GM21526 (cell line): ENCODE measurements around the gene TSPAN17.

Source experiments
- ATAC-seq: cut with Tn5 transposase; IDR thresholded peaks from one replicate; pipeline ENCODE4 v1.9.1; 2021; ENCODE audit warnings: moderate library complexity; ENCODE audit not compliant: unreplicated experiment, low FRiP score

TSPAN17 gene

GRCh38 chr5:176639981-176640380 lies 7.3 kb upstream of the TSPAN17 start:
- ATAC-seq = no peak

GRCh38 chr5:176640616-176641015 lies 6.7 kb upstream of the TSPAN17 start:
- ATAC-seq = no peak

DNA sequence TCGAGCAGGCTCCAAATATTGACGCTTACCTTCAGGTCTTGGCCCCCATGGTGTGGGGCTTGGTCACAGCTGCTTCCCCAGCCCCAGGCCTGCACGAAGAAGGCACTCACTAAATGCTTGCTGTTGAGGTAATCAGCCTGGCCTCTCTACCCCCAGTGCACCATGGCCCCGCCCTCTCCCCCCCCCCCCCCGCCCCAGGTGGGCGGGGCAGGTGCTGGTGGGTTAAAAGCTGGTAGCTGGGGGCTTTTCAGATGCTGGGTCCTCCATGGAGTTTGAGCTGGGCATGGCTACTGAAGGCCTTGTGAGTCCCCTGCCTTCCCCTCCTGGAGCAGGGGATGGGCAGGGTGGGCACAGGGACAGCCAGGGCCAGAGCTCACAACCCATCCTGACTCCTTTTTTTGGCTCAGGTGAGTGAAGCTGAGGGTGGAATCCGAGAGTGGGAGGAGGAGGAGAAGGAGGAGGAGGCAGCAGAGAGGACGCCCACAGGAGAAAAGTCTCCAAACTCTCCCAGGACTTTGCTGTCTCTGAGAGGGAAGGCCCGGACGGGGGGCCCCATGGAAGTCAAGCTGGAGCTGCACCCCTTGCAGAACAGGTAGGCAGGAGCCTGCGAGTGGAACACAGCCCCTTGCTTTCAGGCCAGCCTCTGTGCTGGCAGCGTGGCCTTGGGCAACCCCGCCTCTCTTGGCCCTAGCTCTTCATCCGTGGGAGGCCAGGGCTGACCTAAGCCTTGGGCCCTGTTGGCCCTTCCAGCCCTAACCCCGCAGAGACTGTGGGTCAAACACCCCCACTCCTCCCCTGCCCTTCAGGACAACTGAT lies 4.4 kb upstream of the TSPAN17 start:
- no peak for ATAC-seq

- no peak for ATAC-seq
Measured at GRCh38 chr5:176643491-176644219, 3.6 kb upstream of the TSPAN17 start.

GRCh38 chr5:176644294-176644693 lies 3.0 kb upstream of the TSPAN17 start:
- ATAC-seq = no peak

DNA sequence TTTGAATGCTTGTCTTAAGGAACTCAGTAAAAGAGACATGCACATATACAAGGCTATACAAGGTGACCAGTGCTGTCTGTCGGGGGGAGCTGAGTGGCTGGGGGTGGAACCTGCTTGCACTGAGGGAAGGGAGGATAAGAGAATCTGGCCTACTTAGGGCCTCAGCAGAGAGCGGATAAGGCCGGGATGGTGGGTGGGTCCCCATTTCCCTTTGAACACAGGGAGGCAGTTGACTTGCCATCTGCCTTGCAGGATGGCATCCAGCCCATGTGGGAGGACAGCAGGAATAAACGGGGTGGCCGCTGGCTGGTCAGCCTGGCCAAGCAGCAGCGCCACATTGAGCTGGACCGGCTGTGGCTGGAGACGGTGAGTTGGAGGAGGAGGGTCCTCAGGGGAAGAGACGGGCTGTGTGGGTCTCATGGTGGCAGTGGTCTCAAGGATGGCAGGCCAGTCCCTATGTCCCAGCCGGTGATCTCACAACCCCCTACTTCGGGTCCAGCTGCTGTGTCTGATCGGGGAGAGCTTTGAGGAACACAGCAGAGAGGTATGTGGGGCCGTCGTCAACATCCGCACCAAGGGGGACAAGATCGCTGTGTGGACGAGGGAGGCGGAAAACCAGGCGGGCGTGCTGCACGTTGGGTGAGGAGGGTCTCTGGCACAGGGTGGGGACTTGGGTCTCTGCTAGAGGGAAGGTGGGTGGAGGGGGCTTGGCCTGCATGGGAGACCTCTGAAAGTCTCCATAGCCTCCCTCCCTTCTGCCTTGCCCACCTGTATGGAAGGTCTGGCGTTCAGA lies 2.2 kb upstream of the TSPAN17 start:
- no peak for ATAC-seq

DNA sequence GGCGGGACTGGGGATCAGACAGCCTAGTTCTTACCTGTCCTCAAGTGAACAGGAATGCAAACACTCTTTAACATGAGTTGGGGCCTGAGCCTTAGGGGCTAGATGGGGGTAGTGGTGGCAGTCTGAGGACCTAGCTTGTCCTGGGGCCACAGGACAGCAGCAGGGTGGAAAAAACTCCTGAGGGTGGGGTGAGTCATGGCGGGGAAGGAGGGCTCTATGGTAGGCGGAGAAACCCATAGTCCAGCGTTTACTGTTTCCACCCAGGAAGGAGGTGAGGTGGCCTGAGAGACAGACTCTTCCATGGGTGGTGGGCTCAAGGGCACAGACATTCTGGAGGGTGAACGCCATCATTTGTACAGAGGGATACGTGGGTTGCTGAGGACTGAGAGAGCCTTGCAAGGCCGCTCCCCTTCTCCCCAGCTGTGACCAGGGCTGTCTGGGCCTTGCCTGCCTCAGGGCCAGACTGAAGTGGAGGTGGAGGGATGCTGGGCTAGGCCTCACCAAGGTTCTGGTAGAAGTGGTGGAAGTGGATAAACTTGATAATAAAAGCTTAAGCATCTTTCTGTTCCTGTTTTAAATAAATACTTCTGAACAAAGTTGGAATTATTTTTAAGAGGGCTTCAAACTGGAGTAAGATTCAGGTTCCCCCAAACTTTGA lies 1.1 kb upstream of the TSPAN17 start:
- no peak for ATAC-seq

DNA sequence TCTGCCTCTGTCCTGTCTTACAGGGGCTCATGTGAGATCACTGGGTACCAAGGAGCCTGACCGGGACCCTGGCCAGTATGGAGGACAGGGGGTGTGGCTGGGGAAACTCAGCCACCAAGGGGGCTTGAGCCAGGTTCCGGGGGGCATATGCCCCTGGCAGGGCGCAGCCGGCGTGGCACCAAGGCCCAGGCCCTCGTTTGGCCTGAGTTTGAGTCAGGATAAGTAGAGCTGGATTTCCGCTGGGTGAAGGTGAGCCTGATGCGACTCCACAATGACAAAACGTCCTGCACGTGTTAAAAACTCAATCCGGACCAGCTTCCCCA lies 616 bp upstream of the TSPAN17 start:
- ATAC-seq = peak; percentile 6

- ATAC-seq = no peak
Measured at GRCh38 chr5:176647843-176648473, 674 bp downstream of the TSPAN17 start.

GRCh38 chr5:176648474-176649194 lies 1.4 kb downstream of the TSPAN17 start:
- no peak for ATAC-seq

DNA sequence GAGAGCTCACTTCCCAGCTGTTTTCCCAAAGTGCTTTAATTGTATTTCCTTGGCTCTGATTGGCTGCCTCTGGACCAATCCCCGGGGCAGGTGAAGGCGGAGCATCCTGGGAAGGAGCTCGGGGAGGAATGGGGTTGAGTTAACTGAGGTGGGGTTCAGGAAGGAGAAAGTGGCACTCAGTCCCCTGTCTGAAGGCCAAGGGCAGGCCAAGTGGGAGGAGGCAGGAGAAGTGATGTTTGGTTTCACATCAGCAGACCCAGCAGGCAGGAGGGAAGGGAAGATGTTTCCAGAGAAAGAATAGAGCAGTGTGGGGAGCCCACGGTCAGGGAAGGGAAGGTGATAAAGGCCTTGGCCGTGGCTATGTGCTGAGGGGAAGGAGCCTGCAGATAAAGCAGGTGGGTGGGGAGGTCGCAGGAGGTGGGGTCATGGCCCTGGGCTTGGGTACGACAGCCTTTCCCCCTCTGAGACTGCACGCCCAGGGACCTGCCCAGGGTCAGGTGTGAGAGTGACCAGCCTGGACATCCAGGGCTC lies 3.1 kb downstream of the TSPAN17 start:
- ATAC-seq = no peak

GRCh38 chr5:176651472-176651980 lies 4.2 kb downstream of the TSPAN17 start:
- no peak for ATAC-seq

DNA sequence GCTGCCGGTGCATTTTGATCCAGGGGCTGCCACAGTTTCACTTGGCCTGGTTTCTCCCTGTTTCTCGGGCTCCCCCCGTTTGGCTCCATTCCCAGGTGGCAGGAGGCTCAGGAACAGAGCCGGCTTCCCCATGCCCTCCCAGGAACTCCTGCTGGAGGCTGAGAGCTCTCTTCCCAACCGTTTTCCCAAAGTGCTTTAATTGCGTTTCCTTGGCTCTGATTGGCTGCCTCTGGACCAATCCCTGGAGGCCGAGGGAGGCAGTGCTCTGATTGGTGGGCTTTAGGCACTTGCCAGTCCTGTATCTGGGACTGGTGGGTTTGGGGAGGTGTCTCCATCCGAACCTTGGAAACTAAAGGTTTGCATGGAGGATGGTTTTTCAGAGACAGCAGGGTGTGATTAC lies 4.9 kb downstream of the TSPAN17 start:
- no peak for ATAC-seq

DNA sequence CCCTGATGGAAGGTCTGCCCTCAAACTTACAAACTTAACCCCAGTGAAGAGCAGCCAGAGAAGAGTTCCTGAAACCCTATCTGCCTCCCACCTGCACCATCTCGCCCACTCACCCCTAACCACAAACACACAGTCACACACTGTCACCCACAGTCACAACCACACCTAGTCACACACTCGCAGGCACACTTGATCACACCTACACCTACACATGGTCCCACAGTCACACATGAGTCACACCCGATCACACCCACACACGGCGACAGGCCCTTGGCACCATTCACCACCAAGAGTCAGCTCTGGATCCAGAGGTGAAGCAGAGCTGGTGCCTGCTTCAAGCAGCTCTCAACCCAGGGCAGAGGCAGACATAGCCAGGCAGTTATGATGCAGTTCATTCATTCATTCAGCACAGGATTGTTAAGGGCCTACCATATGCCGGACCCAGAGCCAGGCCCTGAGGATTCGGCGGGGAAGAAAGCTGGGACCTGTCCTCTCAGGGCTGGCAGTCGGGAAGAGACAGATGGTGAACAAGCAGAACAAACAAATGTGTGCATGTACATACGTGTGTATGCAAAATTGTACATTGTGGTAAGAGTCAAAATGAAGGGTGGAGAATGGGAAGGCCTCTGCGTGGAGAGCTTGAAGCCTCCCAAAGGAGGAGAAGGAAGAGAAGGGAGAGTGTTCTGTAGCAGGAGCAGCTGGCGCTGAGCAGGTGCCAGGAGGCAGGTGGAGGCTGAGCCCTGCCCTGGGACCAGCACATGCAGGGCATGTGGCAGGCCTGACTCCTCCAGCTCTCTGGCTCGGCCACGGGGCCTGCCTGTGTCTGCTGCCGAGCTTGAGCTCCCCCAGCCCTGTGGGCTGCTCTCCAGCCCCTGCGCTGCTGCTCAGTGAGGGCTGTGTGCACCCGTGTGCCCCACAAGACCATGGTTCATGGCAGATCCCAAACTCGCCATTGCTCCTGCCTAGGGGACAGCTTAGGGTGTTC lies 6.4 kb downstream of the TSPAN17 start:
- ATAC-seq = no peak

DNA sequence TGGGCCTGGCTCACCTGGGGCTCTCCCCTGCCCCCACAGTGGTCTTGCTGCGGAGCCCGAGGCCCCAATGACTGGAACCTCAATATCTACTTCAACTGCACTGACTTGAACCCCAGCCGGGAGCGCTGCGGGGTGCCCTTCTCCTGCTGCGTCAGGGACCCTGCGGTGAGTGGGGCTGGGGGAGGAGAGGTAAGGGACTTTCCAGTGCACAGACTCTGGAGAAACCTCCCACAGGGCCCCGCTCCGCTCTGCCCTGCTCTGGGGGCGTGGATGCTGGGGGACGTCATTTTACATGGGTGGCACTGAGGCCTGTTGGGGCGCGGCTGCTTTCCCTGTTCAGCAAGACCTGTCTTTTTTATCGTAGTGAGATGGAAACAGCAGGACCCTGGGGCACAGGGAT lies 7.6 kb downstream of the TSPAN17 start:
- ATAC-seq = no peak

GRCh38 chr5:176656467-176656990 lies 9.2 kb downstream of the TSPAN17 start:
- ATAC-seq = no peak

GRCh38 chr5:176658007-176658599 lies 10.8 kb downstream of the TSPAN17 start:
- no peak for ATAC-seq
